T-cell (primary cell): ENCODE measurements around the gene ERC2. TPM values are rescaled to one million over a fixed set of nuclear protein-coding genes. Genes with fewer than 3 reads are reported as not detected.

Experiments
- ATAC-seq, 4 experiments: fragments of 200-7000 bp in 3 of 4; fragments of 150-1000 bp in 1 of 4; cut with Tn5 transposase; replicated peaks in 1 of 4; 1 replicate in 3 of 4; 2 replicates in 1 of 4; pipeline ENCODE4 v1.10.0; 2021; ENCODE audit warnings: moderate library complexity in 3 of 4, mild to moderate bottlenecking in 2 of 4, moderate number of reproducible peaks in 1 of 4
- CTCF ChIA-PET, 2 donors: fragments of 300-600 bp; sonication (Branson Sonifier 250); formaldehyde crosslinking; loops; one replicate each; lab custom pipeline; 2022; ENCODE audit warnings: antibody characterized with exemption in 2 of 2; lab: Charles Lee
- POLR2A ChIA-PET, 2 donors: fragments of 300-600 bp; sonication (Branson Sonifier 250); formaldehyde crosslinking; loops; one replicate each; lab custom pipeline; 2022; ENCODE audit warnings: antibody characterized with exemption in 2 of 2; lab: Charles Lee
- DNase-seq, 35 experiments: peaks; one replicate each; pipeline versions ENCODE4 v3.0.0 to v3.0.0-alpha.2; 2013 to 2023
- H3K27ac ChIP-seq: one replicate; pipeline ENCODE4 v1.5.1; 2013; ENCODE audit warnings: low read length
- H3K27me3 ChIP-seq, 2 experiments: replicated peaks in 1 of 2; 1 replicate in 1 of 2; 2 replicates in 1 of 2; pipeline versions ENCODE4 v1.6.1 to v1.7.0; 2013; ENCODE audit warnings: low read length in 1 of 2, mixed read lengths in 1 of 2; ENCODE audit not compliant: control insufficient read depth in 2 of 2, insufficient read depth in 2 of 2; ENCODE audit errors: extremely low read depth in 1 of 2
- H3K36me3 ChIP-seq, 2 donors: 1 replicate in 1 of 2; 2 replicates in 1 of 2; pipeline versions ENCODE4 v1.6.1 to v1.7.0; 2013; ENCODE audit warnings: low read length in 1 of 2; ENCODE audit not compliant: control insufficient read depth in 2 of 2, insufficient read depth in 1 of 2; ENCODE audit errors: extremely low read depth in 1 of 2
- H3K4me1 ChIP-seq, 2 experiments: 1 replicate in 1 of 2; 2 replicates in 1 of 2; pipeline versions ENCODE4 v1.6.1 to v1.7.0; 2013; ENCODE audit warnings: low read length in 2 of 2, mixed read lengths in 1 of 2; ENCODE audit not compliant: insufficient read depth in 2 of 2, control insufficient read depth in 1 of 2; ENCODE audit errors: extremely low read depth in 1 of 2
- H3K4me3 ChIP-seq, 2 donors: 1 replicate in 1 of 2; 2 replicates in 1 of 2; pipeline versions ENCODE4 v1.5.1 to v1.7.0; 2013; ENCODE audit warnings: mild to moderate bottlenecking in 2 of 2, low read length in 1 of 2, moderate library complexity in 1 of 2; ENCODE audit not compliant: control insufficient read depth in 1 of 2; ENCODE audit errors: extremely low read depth in 1 of 2
- H3K9me3 ChIP-seq: 2 replicates; pipeline ENCODE4 v1.7.0; 2013
- H3K27ac Mint-ChIP-seq, 2 donors: one replicate each; pipeline ENCODE4 v1.8.0; 2020 to 2021; ENCODE audit warnings: mild to moderate bottlenecking in 2 of 2, mixed read lengths in 2 of 2
- H3K27me3 Mint-ChIP-seq, 2 donors: one replicate each; pipeline ENCODE4 v1.8.0; 2021 to 2022; ENCODE audit warnings: mixed read lengths in 2 of 2
- H3K36me3 Mint-ChIP-seq: one replicate; pipeline ENCODE4 v1.8.0; 2021; ENCODE audit warnings: mixed read lengths
- H3K4me1 Mint-ChIP-seq, 3 donors: one replicate each; pipeline ENCODE4 v1.8.0; 2020 to 2022; ENCODE audit warnings: mixed read lengths in 3 of 3, mild to moderate bottlenecking in 1 of 3
- H3K4me3 Mint-ChIP-seq, 3 donors: one replicate each; pipeline ENCODE4 v1.8.0; 2020 to 2022; ENCODE audit warnings: mild to moderate bottlenecking in 3 of 3, mixed read lengths in 3 of 3, moderate library complexity in 3 of 3
- H3K9me3 Mint-ChIP-seq, 3 donors: one replicate each; pipeline ENCODE4 v1.8.0; 2020 to 2022; ENCODE audit warnings: mixed read lengths in 3 of 3
- WGBS: methylation state at CpG from one replicate; pipeline ENCODE4 v1.1.5; 2013; ENCODE audit warnings: missing lambda C conversion rate; ENCODE audit not compliant: insufficient coverage; 5-methylcytosine and 5-hydroxymethylcytosine counted together
- total RNA-seq, 35 experiments: library from RNA in 6 of 35; stranded (reverse) in 6 of 35; fragments of 120-200 nt in 1 of 35; gene quantifications; one replicate each; pipeline versions ENCODE4 v1.2.1 to v1.2.4 and lab custom pipeline; 2013 to 2026

The ERC2 gene
- total RNA-seq, 5 donors from 2014 or later (not counting 1 experiment from before 2014, with no cell fraction given) = not detected

- H3K36me3 ChIP-seq = no peaks in the 10 kb centered on the region
- H3K27ac ChIP-seq = no peak overlapping the region
- H3K9me3 Mint-ChIP-seq = peaks cover 4 to 7% (median 4%) of the 10 kb centered on the region in 3 donors
- 85% methylated on average over 10 of the region's 10 CpGs for WGBS
- no peaks in the 10 kb centered on the region for H3K4me1 ChIP-seq
- no peak for DNase-seq
- no peaks in the 10 kb centered on the region for H3K4me1 Mint-ChIP-seq
- H3K4me3 ChIP-seq = no peak overlapping the region
- H3K9me3 ChIP-seq = no peaks in the 10 kb centered on the region
- CTCF ChIA-PET = no interaction called here
- no peak overlapping the region for H3K27ac Mint-ChIP-seq
- no peak overlapping the region for H3K4me3 Mint-ChIP-seq
- H3K27me3 ChIP-seq = no peaks in the 10 kb centered on the region
- no peak for ATAC-seq
- POLR2A ChIA-PET = no interaction called here
- H3K36me3 Mint-ChIP-seq = no peaks in the 10 kb centered on the region
- peaks cover 2 to 3% of the 10 kb centered on the region in 2 donors for H3K27me3 Mint-ChIP-seq
These were observed 640.5 kb downstream of the ERC2 start for GRCh38 chr3:55827786-55828185.

- Mint-ChIP-seq H3K27ac (no peak overlapping the region), H3K36me3 (no peaks in the 10 kb centered on the region), H3K27me3 (peaks cover 2 to 3% of the 10 kb centered on the region in 2 donors), H3K4me3 (no peak overlapping the region), H3K9me3 (peaks cover 0 to 7% (median 4%) of the 10 kb centered on the region in 3 donors), H3K4me1 (no peaks in the 10 kb centered on the region)
- Histone ChIP-seq H3K4me3 (no peak overlapping the region), H3K4me1 (no peaks in the 10 kb centered on the region), H3K27ac (no peak overlapping the region), H3K36me3 (no peaks in the 10 kb centered on the region), H3K9me3 (no peaks in the 10 kb centered on the region), H3K27me3 (no peaks in the 10 kb centered on the region)
- 92% methylated on average over 1 of the region's 6 CpGs for WGBS
- no peak for ATAC-seq
- CTCF ChIA-PET = no interaction called here
- POLR2A ChIA-PET = no interaction called here
- DNase-seq = no peak
These were observed 641.4 kb downstream of the ERC2 start for GRCh38 chr3:55826731-55827496.

GRCh38 chr3:55826097-55826496 is 642.2 kb downstream of the ERC2 start:
- Histone ChIP-seq H3K9me3 (no peaks in the 10 kb centered on the region), H3K36me3 (no peaks in the 10 kb centered on the region), H3K4me1 (no peaks in the 10 kb centered on the region), H3K27me3 (no peaks in the 10 kb centered on the region), H3K27ac (no peak overlapping the region), H3K4me3 (no peak overlapping the region)
- H3K9me3 Mint-ChIP-seq = peaks cover 0 to 7% (median 4%) of the 10 kb centered on the region in 3 donors
- no peak for DNase-seq
- no peak overlapping the region for H3K27ac Mint-ChIP-seq
- ATAC-seq = no peak
- no peak overlapping the region for H3K4me3 Mint-ChIP-seq
- POLR2A ChIA-PET = no interaction called here
- no peaks in the 10 kb centered on the region for H3K4me1 Mint-ChIP-seq
- H3K27me3 Mint-ChIP-seq = peaks cover 2 to 3% of the 10 kb centered on the region in 2 donors
- CTCF ChIA-PET = no interaction called here
- no peaks in the 10 kb centered on the region for H3K36me3 Mint-ChIP-seq

GRCh38 chr3:55824406-55824805 is 643.9 kb downstream of the ERC2 start:
- CTCF ChIA-PET = no interaction called here

GRCh38 chr3:55823829-55824228 is 644.4 kb downstream of the ERC2 start:
- no peaks in the 10 kb centered on the region for H3K36me3 ChIP-seq
- no peak overlapping the region for H3K27ac ChIP-seq
- Mint-ChIP-seq H3K4me3 (no peak overlapping the region), H3K27ac (no peak overlapping the region), H3K27me3 (peaks cover 2 to 3% of the 10 kb centered on the region in 2 donors), H3K36me3 (no peaks in the 10 kb centered on the region), H3K4me1 (no peaks in the 10 kb centered on the region), H3K9me3 (peaks cover 0 to under 1% (median 0%) of the 10 kb centered on the region in 3 donors)
- DNase-seq (no peak), ATAC-seq (no peak)
- ChIA-PET POLR2A (interaction anchor here in 1 of 2 donors (0.6 kb wide), 1 partner anchor 245 kb away, joined by 3 read pairs; no protein-coding TSS in a partner anchor), CTCF (no interaction called here)
- no peaks in the 10 kb centered on the region for H3K9me3 ChIP-seq
- no peaks in the 10 kb centered on the region for H3K4me1 ChIP-seq
- WGBS = 83% methylated on average over 1 of the region's 1 CpG
- no peaks in the 10 kb centered on the region for H3K27me3 ChIP-seq
- H3K4me3 ChIP-seq = no peak overlapping the region

More at GRCh38 chr3:55824406-55824805, 643.9 kb downstream of the ERC2 start:
- POLR2A ChIA-PET = no interaction called here
- no peaks in the 10 kb centered on the region for H3K36me3 Mint-ChIP-seq
- peaks cover 0 to 4% (median 0%) of the 10 kb centered on the region in 3 donors for H3K9me3 Mint-ChIP-seq
- H3K4me1 Mint-ChIP-seq = no peaks in the 10 kb centered on the region
- ATAC-seq (no peak), DNase-seq (no peak)
- H3K4me1 ChIP-seq = no peaks in the 10 kb centered on the region
- no peak overlapping the region for H3K4me3 ChIP-seq
- no peaks in the 10 kb centered on the region for H3K27me3 ChIP-seq
- no peaks in the 10 kb centered on the region for H3K36me3 ChIP-seq
- no peak overlapping the region for H3K27ac ChIP-seq
- H3K9me3 ChIP-seq = no peaks in the 10 kb centered on the region
- H3K27me3 Mint-ChIP-seq = peaks cover 2 to 3% of the 10 kb centered on the region in 2 donors
- H3K4me3 Mint-ChIP-seq = no peak overlapping the region
- no peak overlapping the region for H3K27ac Mint-ChIP-seq

GRCh38 chr3:55823001-55823400 is 645.3 kb downstream of the ERC2 start:
- H3K9me3 ChIP-seq = no peaks in the 10 kb centered on the region
- CTCF ChIA-PET = no interaction called here
- H3K4me3 ChIP-seq = no peak overlapping the region
- Mint-ChIP-seq H3K4me3 (no peak overlapping the region), H3K9me3 (no peaks in the 10 kb centered on the region), H3K4me1 (no peaks in the 10 kb centered on the region), H3K36me3 (no peaks in the 10 kb centered on the region), H3K27ac (no peak overlapping the region), H3K27me3 (peaks cover 2 to 3% of the 10 kb centered on the region in 2 donors)
- no peaks in the 10 kb centered on the region for H3K27me3 ChIP-seq
- H3K36me3 ChIP-seq = no peaks in the 10 kb centered on the region
- H3K27ac ChIP-seq = no peak overlapping the region
- ATAC-seq (no peak), DNase-seq (no peak)
- no peaks in the 10 kb centered on the region for H3K4me1 ChIP-seq
- POLR2A ChIA-PET = no interaction called here
